WTC11 (cell line): ENCODE data around the gene COPZ2. TPM values are rescaled to one million over a fixed set of nuclear protein-coding genes. Genes with fewer than 3 reads are reported as not detected.

Source experiments
- ATAC-seq: fragments of 200-7000 bp; cut with Tn5 transposase; 2 replicates; pipeline ENCODE4 v1.10.0; 2021; ENCODE audit warnings: mild to moderate bottlenecking, moderate library complexity
- CTCF ChIA-PET: fragments of 300-600 bp; sonication (Branson Sonifier 250); formaldehyde crosslinking; loops from one replicate; lab custom pipeline; 2021; ENCODE audit warnings: antibody characterized with exemption; lab: Charles Lee
- POLR2A ChIA-PET: fragments of 350-600 bp; sonication (Branson Sonifier 250); formaldehyde crosslinking; loops from one replicate; lab custom pipeline; 2021; ENCODE audit warnings: antibody characterized with exemption; lab: Charles Lee
- DNase-seq: peaks from one replicate; pipeline ENCODE4 v3.0.0; 2021; ENCODE audit warnings: low spot score
- H3K27ac Mint-ChIP-seq: 2 replicates; pipeline ENCODE4 v1.8.0; 2021; ENCODE audit warnings: mixed read lengths
- H3K27me3 Mint-ChIP-seq: 2 replicates; pipeline ENCODE4 v1.8.0; 2021; ENCODE audit warnings: low read depth, mild to moderate bottlenecking, moderate library complexity, mixed read lengths
- H3K36me3 Mint-ChIP-seq: 2 replicates; pipeline ENCODE4 v1.8.0; 2021; ENCODE audit warnings: mixed read lengths
- H3K4me1 Mint-ChIP-seq: 2 replicates; pipeline ENCODE4 v1.8.0; 2022; ENCODE audit warnings: mixed read lengths
- H3K4me3 Mint-ChIP-seq: 2 replicates; pipeline ENCODE4 v1.8.0; 2021; ENCODE audit warnings: mild to moderate bottlenecking, moderate library complexity, mixed read lengths
- H3K9me3 Mint-ChIP-seq: 2 replicates; pipeline ENCODE4 v1.8.0; 2021; ENCODE audit warnings: mixed read lengths
- ATF3 ChIP-seq: sonication (generic); formaldehyde crosslinking; conservative IDR thresholded peaks from 2 replicates; pipeline ENCODE4 v1.8.1; 2022; ENCODE audit warnings: mild to moderate bottlenecking, missing genetic modification reagents
- CTCF ChIP-seq: fragments of 200-600 bp; IDR thresholded peaks from 2 replicates; pipeline ENCODE4 v1.8.0; 2022; ENCODE audit warnings: antibody characterized with exemption
- E2F1 ChIP-seq: sonication (generic); formaldehyde crosslinking; IDR thresholded peaks from 2 replicates; pipeline ENCODE4 v1.8.0; 2022; ENCODE audit warnings: mild to moderate bottlenecking, missing genetic modification reagents
- ELF4 ChIP-seq: sonication (generic); formaldehyde crosslinking; IDR thresholded peaks from 2 replicates; pipeline ENCODE4 v1.8.1; 2022; ENCODE audit warnings: low read depth, mild to moderate bottlenecking, moderate library complexity, missing genetic modification reagents
- GTF2I ChIP-seq: fragments of 250-450 bp; sonication (Bioruptor Pico); conservative IDR thresholded peaks from 2 replicates; pipeline ENCODE4 v1.4.0; 2021; ENCODE audit warnings: mild to moderate bottlenecking
- HMGXB4 ChIP-seq: sonication (generic); formaldehyde crosslinking; IDR thresholded peaks from 2 replicates; pipeline ENCODE4 v1.8.1; 2023; ENCODE audit warnings: mild to moderate bottlenecking, moderate library complexity, missing genetic modification reagents
- USF2 ChIP-seq: sonication (generic); formaldehyde crosslinking; IDR thresholded peaks from 2 replicates; pipeline ENCODE4 v1.8.1; 2023; ENCODE audit warnings: mild to moderate bottlenecking, missing genetic modification reagents, moderate library complexity
- ZBTB43 ChIP-seq: sonication (generic); formaldehyde crosslinking; IDR thresholded peaks from 2 replicates; pipeline ENCODE4 v1.8.1; 2023; ENCODE audit warnings: mild to moderate bottlenecking, missing genetic modification reagents
- ZNF396 ChIP-seq: fragments of 250-450 bp; sonication (Bioruptor Pico); IDR thresholded peaks from 2 replicates; pipeline ENCODE4 v1.8.0; 2021; ENCODE audit warnings: mild to moderate bottlenecking, moderate library complexity, borderline replicate concordance
- ZNF532 ChIP-seq: fragments of 250-450 bp; sonication (Bioruptor Pico); IDR thresholded peaks from 2 replicates; pipeline ENCODE4 v1.9.0; 2021; ENCODE audit warnings: mild to moderate bottlenecking, borderline replicate concordance
- ZNF671 ChIP-seq: fragments of 250-450 bp; sonication (Bioruptor Pico); IDR thresholded peaks from 2 replicates; pipeline ENCODE4 v1.8.0; 2021; ENCODE audit warnings: mild to moderate bottlenecking
- total RNA-seq: library from RNA; stranded (reverse); gene quantifications from 3 replicates; pipeline ENCODE4 v1.2.3, GENCODE V29; 2021

The COPZ2 gene
- total RNA-seq, 1 experiment from 2014 or later = 0.44 TPM

GRCh38 chr17:48026502-48027321 lies 10.9 kb downstream of the COPZ2 start (continued):
- TF ChIP-seq CTCF = peak; percentile 68

- ChIA-PET POLR2A (interaction anchor here (0.6 to 2.4 kb wide), 8 partner anchors 9 to 52 kb away, joined by 3 to 22 read pairs (median 4); partner anchors contain the start of gene NFE2L1), CTCF (interaction anchor here (0.6 to 3.8 kb wide), 75 partner anchors 8 to 610 kb away, joined by 3 to 108 read pairs (median 5); partner anchors contain the start of genes CBX1, CDK5RAP3, COPZ2 and NFE2L1)
- Mint-ChIP-seq H3K36me3 (no peaks in the 10 kb centered on the region), H3K9me3 (no peaks in the 10 kb centered on the region), H3K4me3 (peak overlapping the region; percentile 74), H3K27me3 (peaks cover 43% of the 10 kb centered on the region), H3K27ac (no peak overlapping the region), H3K4me1 (peaks cover 25% of the 10 kb centered on the region)
- ATAC-seq = no peak
- TF ChIP-seq HMGXB4 (CRISPR knock-in tag) (no peak), E2F1 (no peak), USF2 (CRISPR knock-in tag) (no peak), ATF3 (CRISPR knock-in tag) (no peak), ZBTB43 (no peak), ZNF532 (no peak), GTF2I (no peak), ZNF671 (CRISPR knock-in tag) (no peak), ZNF396 (CRISPR knock-in tag) (no peak), ELF4 (CRISPR knock-in tag) (no peak)
- DNase-seq = no peak
These were observed 11.6 kb downstream of the COPZ2 start for GRCh38 chr17:48025904-48026501.
